CD4-positive, CD25-positive, alpha-beta regulatory T cell (primary cell): ENCODE measurements around the gene FGGY. TPM values are rescaled to one million over a fixed set of nuclear protein-coding genes. Genes with fewer than 3 reads are reported as not detected.
A peak's percentile ranks its signal among the peaks of the same experiment; 100 is the strongest.

Source experiments
- ATAC-seq, 2 donors: fragments of 150-1000 bp; cut with Tn5 transposase; one replicate each; pipeline ENCODE4 v1.10.0; 2021; ENCODE audit warnings: low read depth in 2 of 2, moderate number of reproducible peaks in 2 of 2, moderate library complexity in 1 of 2
- DNase-seq, 3 donors: peaks; one replicate each; pipeline versions ENCODE4 v3.0.0 to v3.0.0-alpha.2; 2012 to 2022; ENCODE audit warnings: mixed read lengths in 1 of 3
- H3K27ac ChIP-seq: one replicate; pipeline ENCODE4 v1.7.0; 2013; ENCODE audit warnings: mild to moderate bottlenecking, low read length; ENCODE audit not compliant: insufficient read depth, poor library complexity, severe bottlenecking
- H3K27me3 ChIP-seq: one replicate; pipeline ENCODE4 v1.7.0; 2013; ENCODE audit warnings: low read length; ENCODE audit not compliant: control insufficient read depth, insufficient read depth
- H3K36me3 ChIP-seq: one replicate; pipeline ENCODE4 v1.7.0; 2013; ENCODE audit warnings: mild to moderate bottlenecking, low read length, moderate library complexity; ENCODE audit not compliant: control insufficient read depth, insufficient read depth
- H3K4me1 ChIP-seq: 2 replicates; pipeline ENCODE4 v1.7.0; 2013; ENCODE audit warnings: mild to moderate bottlenecking, low read length; ENCODE audit not compliant: insufficient read depth, control insufficient read depth, poor library complexity, severe bottlenecking
- H3K4me3 ChIP-seq: one replicate; pipeline ENCODE4 v1.7.0; 2013; ENCODE audit warnings: low read depth, mild to moderate bottlenecking, low read length, moderate library complexity
- H3K9me3 ChIP-seq, 2 experiments: 1 replicate in 1 of 2; 2 replicates in 1 of 2; pipeline ENCODE4 v1.7.0; 2013; ENCODE audit warnings: low read length in 2 of 2, mild to moderate bottlenecking in 1 of 2, moderate library complexity in 1 of 2; ENCODE audit not compliant: control insufficient read depth in 2 of 2
- H3K27ac Mint-ChIP-seq, 3 donors: one replicate each; pipeline ENCODE4 v1.8.0; 2020 to 2022; ENCODE audit warnings: mild to moderate bottlenecking in 3 of 3, mixed read lengths in 3 of 3, moderate library complexity in 2 of 3
- H3K27me3 Mint-ChIP-seq: one replicate; pipeline ENCODE4 v1.8.0; 2022; ENCODE audit warnings: mild to moderate bottlenecking, mixed read lengths
- H3K36me3 Mint-ChIP-seq: one replicate; pipeline ENCODE4 v1.8.0; 2020; ENCODE audit warnings: mixed read lengths
- H3K4me1 Mint-ChIP-seq, 4 donors: one replicate each; pipeline ENCODE4 v1.8.0; 2020 to 2022; ENCODE audit warnings: mixed read lengths in 4 of 4, mild to moderate bottlenecking in 1 of 4
- H3K4me3 Mint-ChIP-seq, 4 donors: one replicate each; pipeline ENCODE4 v1.8.0; 2020 to 2022; ENCODE audit warnings: mild to moderate bottlenecking in 4 of 4, mixed read lengths in 4 of 4, moderate library complexity in 3 of 4
- H3K9me3 Mint-ChIP-seq, 7 donors: one replicate each; pipeline ENCODE4 v1.8.0; 2020 to 2022; ENCODE audit warnings: mixed read lengths in 7 of 7, mild to moderate bottlenecking in 3 of 7, moderate library complexity in 2 of 7
- polyA plus RNA-seq, 4 donors: library from polyadenylated mRNA; unstranded; fragments of 300-500 nt; fragmentation: Illumina TruSeq; gene quantifications; one replicate each; pipeline ENCODE4 v1.2.3, GENCODE V29; 2021
- total RNA-seq: library from RNA; stranded (reverse); gene quantifications from one replicate; pipeline ENCODE4 v1.2.3, GENCODE V29; 2022

FGGY gene
- total and polyA plus RNA-seq, 5 donors from 2014 or later = 1.9 to 7.7 (median 4.5) TPM

DNA sequence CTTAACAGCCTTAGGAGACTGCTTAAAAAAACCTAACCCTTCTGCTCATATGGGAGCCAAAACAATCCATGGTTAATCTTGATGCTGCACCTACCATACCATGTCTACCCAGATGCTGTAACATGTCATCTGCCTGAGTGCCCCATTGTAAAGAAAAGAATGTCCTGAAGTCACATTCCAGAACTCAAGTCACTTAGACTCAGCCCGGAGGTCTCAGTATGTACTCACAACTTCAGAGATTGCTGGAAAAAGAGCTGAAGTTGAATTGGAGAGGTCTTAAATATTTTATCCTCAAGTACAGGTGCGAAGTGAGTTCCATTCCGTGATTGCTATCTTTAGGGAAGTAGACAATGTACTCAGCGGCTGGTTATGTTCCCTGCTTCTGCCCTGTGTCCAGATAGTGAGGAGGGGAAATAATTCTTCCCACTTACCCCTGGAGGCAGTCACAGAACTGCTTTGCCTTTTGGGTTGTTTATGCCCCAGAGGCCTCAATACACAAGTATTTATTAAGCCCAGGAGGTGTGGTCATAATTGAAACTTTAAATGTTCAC is 460.4 kb downstream of the FGGY start:
- Mint-ChIP-seq H3K27me3 (peaks cover 5% of the 10 kb centered on the region), H3K4me1 (peaks cover 0 to 4% (median 3%) of the 10 kb centered on the region in 4 donors), H3K36me3 (no peaks in the 10 kb centered on the region), H3K27ac (no peak overlapping the region), H3K4me3 (no peak overlapping the region), H3K9me3 (peaks cover 0 to 2% (median 0%) of the 10 kb centered on the region in 7 donors)
- Histone ChIP-seq H3K27me3 (no peaks in the 10 kb centered on the region), H3K4me1 (peaks cover 5% of the 10 kb centered on the region), H3K27ac (no peak overlapping the region), H3K4me3 (no peak overlapping the region), H3K36me3 (no peaks in the 10 kb centered on the region), H3K9me3 (no peaks in the 10 kb centered on the region)
- DNase-seq (no peak), ATAC-seq (no peak)

DNA sequence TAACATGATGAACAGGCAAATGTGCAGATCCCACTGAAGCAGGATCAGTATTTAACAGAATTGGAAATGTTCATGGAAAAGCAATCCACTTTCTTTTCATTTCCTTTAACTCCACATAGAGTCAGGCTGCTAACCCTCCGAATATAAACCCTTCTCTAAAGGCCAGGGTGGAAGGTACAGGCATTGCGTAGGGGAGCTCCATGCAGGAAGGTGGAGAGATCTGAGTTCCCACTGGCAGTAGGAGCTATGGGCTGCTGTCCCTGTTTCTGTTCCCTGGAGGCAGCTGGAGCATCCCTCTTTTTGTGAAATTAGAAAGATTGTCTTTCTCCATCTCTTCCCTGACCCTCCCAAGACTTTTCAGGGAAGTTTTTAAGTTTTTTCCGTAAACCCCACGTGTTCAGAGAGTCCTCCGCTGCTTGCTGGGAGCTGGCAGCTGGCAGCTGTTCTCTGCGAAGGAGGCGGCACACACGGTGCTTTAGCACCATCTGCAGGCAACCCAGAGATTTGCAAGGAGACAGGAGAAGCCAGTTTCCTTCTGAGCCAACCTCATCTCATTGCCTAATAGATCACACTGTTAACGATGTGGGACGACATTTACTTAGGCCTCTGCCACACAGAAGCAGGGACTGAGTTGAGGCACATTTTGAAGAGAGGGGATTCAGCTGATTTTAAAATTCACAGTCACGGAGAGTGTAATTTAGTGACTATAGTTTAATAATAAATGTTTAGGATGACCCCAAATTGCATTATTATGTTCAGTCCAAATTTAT is 462.4 kb downstream of the FGGY start:
- H3K27ac Mint-ChIP-seq = no peak overlapping the region
- H3K27ac ChIP-seq = no peak overlapping the region
- peaks cover 0 to 4% (median 3%) of the 10 kb centered on the region in 4 donors for H3K4me1 Mint-ChIP-seq

DNA sequence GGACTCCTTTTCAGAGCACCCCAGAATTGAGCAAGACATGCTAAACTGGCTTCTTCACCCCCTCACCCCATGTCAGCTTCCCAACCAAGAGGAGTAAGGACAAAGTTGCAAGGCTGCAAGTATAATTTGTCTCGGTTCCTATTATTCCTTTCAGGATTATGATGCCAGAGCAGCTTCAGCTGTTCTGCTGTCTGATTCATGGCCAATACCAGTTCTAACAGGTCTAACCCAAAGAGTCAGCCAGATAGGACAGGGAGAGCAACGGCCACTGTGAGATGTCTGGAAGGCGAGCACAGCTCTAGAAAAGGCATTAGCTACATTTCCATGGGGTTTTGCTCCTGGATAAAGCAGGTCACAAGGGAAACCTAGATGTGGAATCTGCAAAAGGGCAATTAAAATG is 464.5 kb downstream of the FGGY start:
- DNase-seq (no peak), ATAC-seq (no peak)
- H3K27ac Mint-ChIP-seq = peak overlapping the region in 1 of 3 donors; percentile 32
- no peak overlapping the region for H3K4me3 Mint-ChIP-seq
- Histone ChIP-seq H3K9me3 (no peaks in the 10 kb centered on the region), H3K4me1 (peaks cover 5% of the 10 kb centered on the region), H3K36me3 (no peaks in the 10 kb centered on the region), H3K27ac (no peak overlapping the region), H3K4me3 (no peak overlapping the region), H3K27me3 (no peaks in the 10 kb centered on the region)
- no peaks in the 10 kb centered on the region for H3K27me3 Mint-ChIP-seq
- H3K4me1 Mint-ChIP-seq = peaks cover 0 to 4% (median 3%) of the 10 kb centered on the region in 4 donors
- peaks cover 0 to 2% (median 0%) of the 10 kb centered on the region in 7 donors for H3K9me3 Mint-ChIP-seq
- no peaks in the 10 kb centered on the region for H3K36me3 Mint-ChIP-seq

More for the DNA sequence above, 462.4 kb downstream of the FGGY start:
- Histone ChIP-seq H3K4me1 (peaks cover 5% of the 10 kb centered on the region), H3K36me3 (no peaks in the 10 kb centered on the region), H3K4me3 (no peak overlapping the region), H3K9me3 (no peaks in the 10 kb centered on the region), H3K27me3 (no peaks in the 10 kb centered on the region)
- Mint-ChIP-seq H3K4me3 (no peak overlapping the region), H3K27me3 (peaks cover 2% of the 10 kb centered on the region), H3K9me3 (peaks cover 0 to 2% (median 0%) of the 10 kb centered on the region in 7 donors), H3K36me3 (no peaks in the 10 kb centered on the region)
- DNase-seq (peak; percentile 47 to 71 (median 71)), ATAC-seq (peak; percentile 78 to 84)

DNA sequence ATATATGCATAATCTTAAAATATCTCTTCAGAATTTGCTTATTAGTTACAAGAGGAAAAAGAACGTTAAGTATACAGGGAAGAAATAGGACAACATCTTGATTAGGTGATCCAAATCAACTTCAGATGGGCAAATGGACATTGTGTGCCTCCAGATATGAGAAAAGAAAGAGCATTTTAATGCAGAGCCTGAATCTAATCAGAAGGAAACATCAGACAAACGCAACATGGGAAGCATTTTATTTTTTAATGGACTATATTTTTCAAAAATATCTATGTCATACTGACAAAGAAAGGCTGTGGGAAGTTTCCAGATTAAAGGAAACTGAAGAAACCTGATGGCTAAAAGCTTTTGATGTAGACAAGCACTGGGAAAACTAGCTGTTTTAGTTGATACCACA is 466.5 kb downstream of the FGGY start:
- Histone ChIP-seq H3K27me3 (no peaks in the 10 kb centered on the region), H3K9me3 (no peaks in the 10 kb centered on the region), H3K4me1 (peaks cover 5% of the 10 kb centered on the region), H3K36me3 (no peaks in the 10 kb centered on the region), H3K27ac (no peak overlapping the region), H3K4me3 (no peak overlapping the region)
- H3K4me1 Mint-ChIP-seq = peaks cover 0 to 4% (median 3%) of the 10 kb centered on the region in 4 donors
- H3K27me3 Mint-ChIP-seq = no peaks in the 10 kb centered on the region
- no peaks in the 10 kb centered on the region for H3K9me3 Mint-ChIP-seq
- DNase-seq (no peak), ATAC-seq (no peak)
- no peak overlapping the region for H3K27ac Mint-ChIP-seq
- H3K4me3 Mint-ChIP-seq = no peak overlapping the region
- no peaks in the 10 kb centered on the region for H3K36me3 Mint-ChIP-seq

DNA sequence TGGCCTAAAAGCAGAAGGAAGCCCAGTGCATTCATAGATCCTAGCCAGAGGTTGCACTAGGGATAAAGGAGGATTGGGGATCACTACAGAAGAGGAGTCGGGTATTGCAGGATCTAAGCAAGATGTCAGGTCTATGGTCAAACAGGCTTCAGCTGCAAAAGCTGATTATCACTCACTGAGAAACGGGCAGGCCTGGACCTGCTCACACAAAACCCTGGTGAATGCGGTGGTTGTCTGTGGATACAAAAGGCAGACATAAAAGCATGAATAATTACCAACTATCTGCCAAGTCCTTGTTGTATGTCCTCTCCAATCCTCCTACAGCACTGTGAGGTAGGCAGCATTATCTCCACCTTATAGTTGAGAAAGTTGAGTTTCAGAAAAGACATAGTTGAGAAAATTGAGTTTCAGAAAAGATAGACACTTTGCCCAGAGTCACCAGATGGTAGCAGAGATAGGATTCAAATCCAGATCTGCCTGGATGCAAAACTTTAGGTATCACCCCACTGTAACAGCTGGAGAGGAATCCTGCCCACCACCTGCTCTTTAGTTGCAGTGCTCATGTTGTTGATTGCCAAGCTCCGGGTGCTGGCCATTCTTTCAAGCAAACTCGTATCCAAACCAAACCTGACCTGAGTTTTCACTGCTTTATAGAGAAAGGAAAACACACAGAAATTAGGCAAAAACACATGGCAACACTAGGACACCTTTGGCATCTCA is 468.3 kb downstream of the FGGY start:
- H3K4me3 Mint-ChIP-seq = no peak overlapping the region
- H3K36me3 ChIP-seq = no peaks in the 10 kb centered on the region
- no peak overlapping the region for H3K4me3 ChIP-seq
- H3K27ac ChIP-seq = no peak overlapping the region
- no peaks in the 10 kb centered on the region for H3K27me3 ChIP-seq
- H3K36me3 Mint-ChIP-seq = no peaks in the 10 kb centered on the region
- no peaks in the 10 kb centered on the region for H3K9me3 ChIP-seq
- no peak for ATAC-seq
- H3K4me1 ChIP-seq = no peaks in the 10 kb centered on the region
- no peaks in the 10 kb centered on the region for H3K9me3 Mint-ChIP-seq
- peaks cover 5% of the 10 kb centered on the region for H3K27me3 Mint-ChIP-seq
- H3K27ac Mint-ChIP-seq = no peak overlapping the region
- H3K4me1 Mint-ChIP-seq = no peaks in the 10 kb centered on the region
- no peak for DNase-seq

DNA sequence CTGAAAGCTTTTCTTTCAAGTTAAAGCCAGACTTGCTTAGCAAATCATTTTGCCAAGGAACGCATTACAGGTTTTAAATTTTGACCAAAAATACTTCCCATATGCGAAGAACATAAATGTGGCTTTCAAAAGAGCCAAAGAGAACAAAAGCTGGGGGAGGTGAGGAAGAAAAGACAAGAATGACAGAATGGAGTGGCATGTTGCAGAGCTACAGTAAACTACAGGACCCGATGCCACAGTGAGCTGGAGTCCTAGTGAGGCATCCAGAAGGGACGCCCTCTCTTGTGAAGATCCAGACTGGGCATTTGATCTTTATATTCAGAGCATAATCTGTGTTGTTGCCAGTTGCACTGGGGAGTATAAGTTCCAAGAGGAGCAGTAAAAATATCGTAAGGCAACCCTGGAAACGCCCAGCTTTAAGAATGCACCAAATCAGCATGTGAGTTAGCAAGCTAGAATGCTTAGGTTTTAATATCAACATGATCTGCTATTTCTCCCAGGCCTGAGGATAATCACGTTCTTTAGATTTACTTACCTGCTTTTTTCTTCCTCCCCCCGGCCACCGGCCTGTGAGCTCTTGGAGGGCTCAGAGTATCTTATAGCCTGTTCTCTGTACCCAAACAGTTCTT is 469.4 kb downstream of the FGGY start:
- H3K27ac ChIP-seq = no peak overlapping the region
- H3K27me3 Mint-ChIP-seq = peaks cover 9% of the 10 kb centered on the region
- H3K4me3 ChIP-seq = no peak overlapping the region
- H3K9me3 ChIP-seq = no peaks in the 10 kb centered on the region
- no peaks in the 10 kb centered on the region for H3K36me3 ChIP-seq
- DNase-seq (no peak), ATAC-seq (no peak)
- no peaks in the 10 kb centered on the region for H3K4me1 ChIP-seq
- no peak overlapping the region for H3K4me3 Mint-ChIP-seq
- no peak overlapping the region for H3K27ac Mint-ChIP-seq
- no peaks in the 10 kb centered on the region for H3K27me3 ChIP-seq
- no peaks in the 10 kb centered on the region for H3K4me1 Mint-ChIP-seq
- H3K9me3 Mint-ChIP-seq = no peaks in the 10 kb centered on the region
- H3K36me3 Mint-ChIP-seq = no peaks in the 10 kb centered on the region

DNA sequence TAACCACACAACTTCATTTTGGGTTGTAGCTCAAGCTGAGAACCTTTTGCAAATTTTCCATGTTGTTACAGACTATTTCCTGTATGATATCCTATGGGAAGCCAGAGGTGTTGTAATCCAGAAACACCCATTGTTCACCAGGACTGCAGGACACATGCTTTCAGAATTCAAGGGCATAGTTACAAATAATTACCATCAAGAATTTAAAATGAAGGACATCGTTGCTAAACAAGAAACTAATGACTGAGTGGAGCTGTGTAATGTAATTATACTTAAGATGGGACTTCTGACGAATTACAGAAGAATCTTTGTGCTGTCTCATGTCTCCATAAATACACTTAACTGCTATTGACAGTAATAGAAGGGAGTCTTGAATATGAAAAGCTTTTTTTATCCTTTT is 470.2 kb downstream of the FGGY start:
- Histone ChIP-seq H3K36me3 (no peaks in the 10 kb centered on the region), H3K27me3 (no peaks in the 10 kb centered on the region), H3K4me1 (no peaks in the 10 kb centered on the region), H3K9me3 (no peaks in the 10 kb centered on the region), H3K4me3 (no peak overlapping the region), H3K27ac (no peak overlapping the region)
- ATAC-seq (no peak), DNase-seq (no peak)
- no peaks in the 10 kb centered on the region for H3K36me3 Mint-ChIP-seq
- no peaks in the 10 kb centered on the region for H3K4me1 Mint-ChIP-seq
- no peak overlapping the region for H3K27ac Mint-ChIP-seq
- H3K27me3 Mint-ChIP-seq = peaks cover 9% of the 10 kb centered on the region
- no peak overlapping the region for H3K4me3 Mint-ChIP-seq
- no peaks in the 10 kb centered on the region for H3K9me3 Mint-ChIP-seq
